Ishikawa (cell line): ENCODE measurements around the gene KRTAP4-2.

Source experiments
- CEBPB ChIP-seq: IDR thresholded peaks from 2 replicates; pipeline ENCODE4 v1.6.1; 2012
- CREB1 ChIP-seq: IDR thresholded peaks from 2 replicates; pipeline ENCODE4 v1.6.1; 2012; ENCODE audit warnings: low read depth
- EP300 ChIP-seq: IDR thresholded peaks from 2 replicates; pipeline ENCODE4 v1.6.1; 2012; ENCODE audit warnings: borderline replicate concordance
- FOXM1 ChIP-seq: IDR thresholded peaks from 2 replicates; pipeline ENCODE4 v1.6.1; 2012; ENCODE audit warnings: low read depth, borderline replicate concordance
- MAX ChIP-seq: IDR thresholded peaks from 2 replicates; pipeline ENCODE4 v1.6.1; 2012
- RAD21 ChIP-seq: IDR thresholded peaks from 2 replicates; pipeline ENCODE4 v1.6.1; 2012; ENCODE audit warnings: low read depth
- REST ChIP-seq: IDR thresholded peaks from 2 replicates; pipeline ENCODE4 v1.6.1; 2012; ENCODE audit warnings: low read depth, mild to moderate bottlenecking
- TAF1 ChIP-seq: IDR thresholded peaks from 2 replicates; pipeline ENCODE4 v1.6.1; 2012; ENCODE audit warnings: low read depth, mild to moderate bottlenecking
- TEAD4 ChIP-seq: IDR thresholded peaks from 2 replicates; pipeline ENCODE4 v1.6.1; 2012
- YY1 ChIP-seq: IDR thresholded peaks from 2 replicates; pipeline ENCODE4 v1.6.1; 2012; ENCODE audit warnings: low read depth

- TF ChIP-seq CREB1 (no peak), REST (no peak), TAF1 (no peak), FOXM1 (no peak), YY1 (no peak), CEBPB (no peak), EP300 (no peak), TEAD4 (no peak), RAD21 (no peak), MAX (no peak)
Observed at GRCh38 chr17:41223821-41224220, 45.8 kb upstream of the KRTAP4-2 start.
